GM12878 (cell line): ENCODE measurements around the gene UBR2. TPM values are rescaled to one million over a fixed set of nuclear protein-coding genes. Genes with fewer than 3 reads are reported as not detected.
A peak's percentile ranks its signal among the peaks of the same experiment; 100 is the strongest.

Experiments used
- ATF2 ChIP-seq: IDR thresholded peaks from 2 replicates; pipeline ENCODE4 v1.6.1; 2012; ENCODE audit warnings: low read length, inconsistent platforms
- GABPA ChIP-seq: IDR thresholded peaks from 2 replicates; pipeline ENCODE4 v1.6.1; 2014; ENCODE audit warnings: antibody characterized with exemption, low read depth, mild to moderate bottlenecking, inconsistent platforms
- GATAD2B ChIP-seq: fragments of 450-650 bp; conservative IDR thresholded peaks from 2 replicates; pipeline ENCODE4 v1.6.1; 2017; ENCODE audit warnings: low read depth, mild to moderate bottlenecking, moderate library complexity
- HCFC1 ChIP-seq: fragments of 150-350 bp; IDR thresholded peaks from 2 replicates; pipeline ENCODE4 v1.6.1; 2014; ENCODE audit warnings: low read length
- KLF5 ChIP-seq: fragments of 450-650 bp; IDR thresholded peaks from 2 replicates; pipeline ENCODE4 v1.6.1; 2014; ENCODE audit warnings: mild to moderate bottlenecking; ENCODE audit not compliant: partially characterized antibody
- MAX ChIP-seq: IDR thresholded peaks from 2 replicates; pipeline ENCODE4 v1.6.1; 2012; ENCODE audit warnings: low read depth, low read length, improper control_type of control experiment
- MEF2A ChIP-seq: IDR thresholded peaks from 2 replicates; pipeline ENCODE4 v1.6.1; 2011; ENCODE audit warnings: low read depth, mild to moderate bottlenecking, low read length, moderate library complexity; ENCODE audit not compliant: insufficient read depth
- MXI1 ChIP-seq: fragments of 150-350 bp; IDR thresholded peaks from 2 replicates; pipeline ENCODE4 v1.6.1; 2011; ENCODE audit warnings: low read depth, mild to moderate bottlenecking, inconsistent platforms, low read length, improper control_type of control experiment
- NKRF ChIP-seq: fragments of 450-650 bp; conservative IDR thresholded peaks from 2 replicates; pipeline ENCODE4 v1.6.1; 2017; ENCODE audit warnings: mild to moderate bottlenecking, moderate library complexity
- PRDM15 ChIP-seq: fragments of 450-650 bp; formaldehyde crosslinking; IDR thresholded peaks from 2 replicates; pipeline ENCODE4 v1.4.0; 2020; ENCODE audit warnings: mild to moderate bottlenecking, moderate library complexity
- RELB ChIP-seq: fragments of 450-650 bp; IDR thresholded peaks from 2 replicates; pipeline ENCODE4 v1.6.1; 2017; ENCODE audit warnings: low read depth, mild to moderate bottlenecking, moderate library complexity
- SP1 ChIP-seq: IDR thresholded peaks from one replicate; pipeline ENCODE4 v1.6.1; 2011; ENCODE audit warnings: low read depth, low read length
- TCF7 ChIP-seq: IDR thresholded peaks from 2 replicates; pipeline ENCODE4 v1.6.1; 2014; ENCODE audit warnings: antibody characterized with exemption, borderline replicate concordance
- ZBTB40 ChIP-seq: fragments of 450-650 bp; IDR thresholded peaks from 2 replicates; pipeline ENCODE4 v1.6.1; 2016; ENCODE audit warnings: mild to moderate bottlenecking, moderate library complexity, borderline replicate concordance
- ZNF274 ChIP-seq: IDR thresholded peaks from one replicate; pipeline ENCODE4 v1.8.0; 2011; ENCODE audit not compliant: insufficient read length, insufficient read depth
- polyA plus RNA-seq, 11 experiments: library from polyadenylated mRNA; depleted of rRNA in 4 of 11; unstranded in 6 of 11; stranded (reverse) in 5 of 11; fragments of >200 nt; fragmentation: Nextera tagmentation in 4 of 11; fragmentation: Illumina TruSeq in 1 of 11; extraction: Ambion mirVana in 4 of 11; extraction: Trizol in 1 of 11; gene quantifications; 1 replicate in 1 of 11; 2 replicates in 10 of 11; pipeline versions ENCODE4 v1.2.1 to v1.2.3, GENCODE V29; 2011 to 2016; ENCODE audit warnings: inconsistent platforms in 2 of 11, missing spikeins in 2 of 11, low read depth in 1 of 11
- total RNA-seq, 4 experiments: library from RNA; depleted of rRNA in 3 of 4; stranded (reverse); fragments of >200 nt in 3 of 4; fragmentation: Illumina TruSeq in 1 of 4; extraction: Trizol in 1 of 4; gene quantifications; 2 replicates each; pipeline versions ENCODE4 v1.2.1 to v1.2.3, GENCODE V29; 2013 to 2021

Gene UBR2
- total and polyA plus RNA-seq, 10 of the 15 experiments (the other 5 are each of a cell fraction or from before 2014, with no cell fraction given): 2.3 to 18.4 (median 9.6) TPM

GRCh38 chr6:42520786-42521607 is 42.8 kb upstream of the UBR2 start (continued):
- TF ChIP-seq NKRF: no peak
- no peak for TF ChIP-seq HCFC1
- TF ChIP-seq ZBTB40: no peak
- TF ChIP-seq GATAD2B: 0 out of 2 replicates have a peak, but pooled peaks have one; percentile 24
- peak; percentile 73 for TF ChIP-seq ATF2
- TF ChIP-seq TCF7: 0 out of 2 replicates have a peak, but pooled peaks have one; percentile 21
- TF ChIP-seq PRDM15 (CRISPR knock-in tag): no peak
- TF ChIP-seq ZNF274: no peak
- TF ChIP-seq SP1: no peak
- TF ChIP-seq MEF2A: no peak
- TF ChIP-seq GABPA: 0 out of 2 replicates have a peak, but pooled peaks have one; percentile 8
- peak; percentile 75 for TF ChIP-seq RELB
- TF ChIP-seq MXI1: no peak
- no peak for TF ChIP-seq MAX
- TF ChIP-seq KLF5: no peak
